DND-41 (cell line): ENCODE results near the gene KIFC3.

Source experiments
- ATAC-seq: fragments of 200-7000 bp; cut with Tn5 transposase; 3 replicates; pipeline ENCODE4 v1.9.1; 2021; ENCODE audit warnings: low read depth; ENCODE audit not compliant: insufficient read depth
- DNase-seq: peaks from one replicate; pipeline ENCODE4 v3.0.0-alpha.2; 2020
- H2AFZ ChIP-seq: 2 replicates; pipeline ENCODE4 v1.6.0; 2012; ENCODE audit warnings: low read depth, low read length
- H3K27ac ChIP-seq: 2 replicates; pipeline ENCODE4 v1.5.1; 2012; ENCODE audit warnings: low read length, inconsistent platforms
- H3K27me3 ChIP-seq: fragments of 200-600 bp; sonication (generic); 2 replicates; pipeline ENCODE4 v1.6.0; 2012; ENCODE audit warnings: low read length, mild to moderate bottlenecking, inconsistent platforms; ENCODE audit not compliant: insufficient read depth, poor library complexity
- H3K36me3 ChIP-seq: 2 replicates; pipeline ENCODE4 v1.5.1; 2012; ENCODE audit warnings: low read length, inconsistent platforms; ENCODE audit not compliant: insufficient read depth
- H3K4me1 ChIP-seq: 2 replicates; pipeline ENCODE4 v1.5.1; 2012; ENCODE audit warnings: mild to moderate bottlenecking, low read length; ENCODE audit not compliant: insufficient read depth
- H3K4me2 ChIP-seq: 2 replicates; pipeline ENCODE4 v1.6.0; 2012; ENCODE audit warnings: mild to moderate bottlenecking, moderate library complexity, low read length, inconsistent platforms; ENCODE audit not compliant: insufficient read depth
- H3K4me3 ChIP-seq, 2 experiments: fragments of 200-600 bp in 1 of 2; shearing (Covaris generic) in 1 of 2; 2 replicates each; pipeline ENCODE4 v1.5.1; 2012 to 2016; ENCODE audit warnings: inconsistent platforms in 2 of 2, low read length in 2 of 2, mild to moderate bottlenecking in 2 of 2, low read depth in 1 of 2, moderate library complexity in 1 of 2
- H3K79me2 ChIP-seq: 2 replicates; pipeline ENCODE4 v1.6.0; 2012; ENCODE audit warnings: low read length, inconsistent platforms; ENCODE audit not compliant: insufficient read depth
- H3K9ac ChIP-seq: 2 replicates; pipeline ENCODE4 v1.6.0; 2012; ENCODE audit warnings: low read depth, mild to moderate bottlenecking, inconsistent platforms, low read length, moderate library complexity
- H3K9me3 ChIP-seq: 2 replicates; pipeline ENCODE4 v1.5.1; 2012; ENCODE audit warnings: low read length, moderate library complexity, mild to moderate bottlenecking, inconsistent platforms; ENCODE audit not compliant: insufficient read depth, severe bottlenecking
- H4K20me1 ChIP-seq: 2 replicates; pipeline ENCODE4 v1.6.0; 2012; ENCODE audit warnings: low read length; ENCODE audit not compliant: insufficient read depth
- CTCF ChIP-seq: IDR thresholded peaks from 2 replicates; pipeline ENCODE4 v1.5.1; 2012; ENCODE audit warnings: borderline replicate concordance, low read length, moderate library complexity, mild to moderate bottlenecking; ENCODE audit not compliant: poor library complexity, severe bottlenecking; ENCODE audit errors: extremely low read depth
- EZH2 ChIP-seq: IDR thresholded peaks from 3 replicates; pipeline ENCODE4 v1.6.1; 2012; ENCODE audit warnings: borderline replicate concordance, low read depth, mild to moderate bottlenecking, moderate library complexity, low read length, inconsistent platforms; ENCODE audit not compliant: severe bottlenecking

The KIFC3 gene

GRCh38 chr16:57791195-57791892 is 10.9 kb downstream of the KIFC3 start:
- Histone ChIP-seq H2AFZ (no peak overlapping the region), H3K9me3 (no peaks in the 10 kb centered on the region), H3K36me3 (no peaks in the 10 kb centered on the region), H3K79me2 (no peaks in the 10 kb centered on the region), H3K4me2 (no peak overlapping the region), H3K9ac (no peak overlapping the region), H3K4me1 (no peaks in the 10 kb centered on the region), H3K4me3 (no peak overlapping the region), H3K27me3 (no peaks in the 10 kb centered on the region), H4K20me1 (no peaks in the 10 kb centered on the region), H3K27ac (no peak overlapping the region)
- no peak for TF ChIP-seq EZH2
- TF ChIP-seq CTCF = no peak
- DNase-seq = no peak
- 0 out of 3 replicates have a peak, but pooled peaks have one; percentile 18 for ATAC-seq

- no peak overlapping the region for H2AFZ ChIP-seq
- H3K4me1 ChIP-seq = no peaks in the 10 kb centered on the region
- no peak overlapping the region for H3K4me3 ChIP-seq
- no peaks in the 10 kb centered on the region for H3K79me2 ChIP-seq
- no peaks in the 10 kb centered on the region for H3K36me3 ChIP-seq
- H3K27me3 ChIP-seq = no peaks in the 10 kb centered on the region
- no peaks in the 10 kb centered on the region for H3K9me3 ChIP-seq
- ATAC-seq (no peak), DNase-seq (no peak)
- no peak overlapping the region for H3K9ac ChIP-seq
- TF ChIP-seq CTCF (no peak), EZH2 (no peak)
- no peak overlapping the region for H3K27ac ChIP-seq
- H4K20me1 ChIP-seq = no peaks in the 10 kb centered on the region; the same call in 1 of the 2 replicates
- H3K4me2 ChIP-seq = no peak overlapping the region
Measured at GRCh38 chr16:57788951-57789350, 13.3 kb downstream of the KIFC3 start.

- Histone ChIP-seq H3K79me2 (no peaks in the 10 kb centered on the region), H3K4me3 (no peak overlapping the region), H3K27me3 (no peaks in the 10 kb centered on the region), H3K4me1 (no peaks in the 10 kb centered on the region), H3K4me2 (no peak overlapping the region), H2AFZ (no peak overlapping the region), H3K9ac (no peak overlapping the region), H3K27ac (no peak overlapping the region), H4K20me1 (no peaks in the 10 kb centered on the region; the same call in 1 of the 2 replicates), H3K36me3 (no peaks in the 10 kb centered on the region), H3K9me3 (no peaks in the 10 kb centered on the region)
- ATAC-seq = no peak
- TF ChIP-seq CTCF = no peak
- TF ChIP-seq EZH2 = no peak
- no peak for DNase-seq
Measured at GRCh38 chr16:57788252-57788841, 13.9 kb downstream of the KIFC3 start.
